Measurements from ENCODE around the gene TP53TG5.

The TP53TG5 gene

GRCh38 chr20:45378191-45378590 is at the start of gene TP53TG5:
TSS of gene TP53TG5 (minus strand) at chr20:45378325. CDS start at chr20:45378236, 89 bp downstream.
- no peak for DNase-seq (ENCODE audit: low read depth in 3 of 3)

- DNase-seq (ENCODE audit: low read depth in 3 of 3): no peak
Observed at GRCh38 chr20:45427236-45428149, 49.4 kb upstream of the TP53TG5 start.

GRCh38 chr20:45426320-45427016 is 48.3 kb upstream of the TP53TG5 start:
- DNase-seq (ENCODE audit: low read depth in 3 of 3): no peak

- DNase-seq (ENCODE audit: low read depth in 3 of 3): no peak
Observed at GRCh38 chr20:45425561-45425960, 47.4 kb upstream of the TP53TG5 start.

GRCh38 chr20:45423700-45424099 is 45.6 kb upstream of the TP53TG5 start:
- no peak for DNase-seq (ENCODE audit: low read depth in 3 of 3)

GRCh38 chr20:45420125-45420524 is 42.0 kb upstream of the TP53TG5 start:
- no peak for DNase-seq (ENCODE audit: low read depth in 3 of 3)

GRCh38 chr20:45419188-45420091 is 41.3 kb upstream of the TP53TG5 start:
- DNase-seq (ENCODE audit: low read depth in 3 of 3): no peak

- DNase-seq (ENCODE audit: low read depth in 3 of 3): no peak
Observed at GRCh38 chr20:45416917-45417316, 38.8 kb upstream of the TP53TG5 start.

GRCh38 chr20:45415822-45416637 is 37.9 kb upstream of the TP53TG5 start, which contains the start of gene PIGT:
TSS of gene PIGT (plus strand) at chr20:45416141. CDS start at chr20:45416157, 16 bp downstream.
- peak; percentile 76 to 87 (median 83) for DNase-seq (ENCODE audit: low read depth in 3 of 3)

GRCh38 chr20:45413479-45413878 is 35.4 kb upstream of the TP53TG5 start:
- no peak for DNase-seq (ENCODE audit: low read depth in 3 of 3)

GRCh38 chr20:45412653-45413052 is 34.5 kb upstream of the TP53TG5 start:
- no peak for DNase-seq (ENCODE audit: low read depth in 3 of 3)

- DNase-seq (ENCODE audit: low read depth in 3 of 3): no peak
Observed at GRCh38 chr20:45410887-45411286, 32.8 kb upstream of the TP53TG5 start.

GRCh38 chr20:45409521-45410272 is 31.6 kb upstream of the TP53TG5 start:
- DNase-seq (ENCODE audit: low read depth in 3 of 3): no peak

GRCh38 chr20:45408646-45409213 is 30.6 kb upstream of the TP53TG5 start:
- no peak for DNase-seq (ENCODE audit: low read depth in 3 of 3)

- DNase-seq (ENCODE audit: low read depth in 3 of 3): no peak
Observed at GRCh38 chr20:45407783-45408645, 29.9 kb upstream of the TP53TG5 start, which contains the start of gene DBNDD2. TSS of gene DBNDD2 (plus strand) at chr20:45408289. CDS start at chr20:45408468, 179 bp downstream.

GRCh38 chr20:45407067-45407745 is 29.1 kb upstream of the TP53TG5 start:
- no peak for DNase-seq (ENCODE audit: low read depth in 3 of 3)

- peak in 1 of 3 experiments; percentile 60 for DNase-seq (ENCODE audit: low read depth in 3 of 3)
Observed at GRCh38 chr20:45406260-45407066, 28.3 kb upstream of the TP53TG5 start.
